Stimulated activated CD8-positive, alpha-beta memory T cell treated with anti-CD3 and anti-CD28 coated beads, Interleukin-7, amount 100 ng/mL, for 48 hours (primary cell): ENCODE data around the gene JMJD8.

Source experiments
- DNase-seq, 2 donors: peaks; one replicate each; pipeline ENCODE4 v3.0.0-alpha.2; 2020; ENCODE audit warnings: low read depth in 1 of 2; ENCODE audit errors: extremely low read depth in 1 of 2

JMJD8 gene

GRCh38 chr16:678209-678857 is 5.8 kb downstream of the JMJD8 start:
- no peak for DNase-seq

- DNase-seq: no peak
These were observed 6.6 kb downstream of the JMJD8 start for GRCh38 chr16:677316-678190.

- DNase-seq: no peak
These were observed 7.2 kb downstream of the JMJD8 start for GRCh38 chr16:676913-677312.

GRCh38 chr16:676565-676902 is 7.6 kb downstream of the JMJD8 start:
- no peak for DNase-seq

DNA sequence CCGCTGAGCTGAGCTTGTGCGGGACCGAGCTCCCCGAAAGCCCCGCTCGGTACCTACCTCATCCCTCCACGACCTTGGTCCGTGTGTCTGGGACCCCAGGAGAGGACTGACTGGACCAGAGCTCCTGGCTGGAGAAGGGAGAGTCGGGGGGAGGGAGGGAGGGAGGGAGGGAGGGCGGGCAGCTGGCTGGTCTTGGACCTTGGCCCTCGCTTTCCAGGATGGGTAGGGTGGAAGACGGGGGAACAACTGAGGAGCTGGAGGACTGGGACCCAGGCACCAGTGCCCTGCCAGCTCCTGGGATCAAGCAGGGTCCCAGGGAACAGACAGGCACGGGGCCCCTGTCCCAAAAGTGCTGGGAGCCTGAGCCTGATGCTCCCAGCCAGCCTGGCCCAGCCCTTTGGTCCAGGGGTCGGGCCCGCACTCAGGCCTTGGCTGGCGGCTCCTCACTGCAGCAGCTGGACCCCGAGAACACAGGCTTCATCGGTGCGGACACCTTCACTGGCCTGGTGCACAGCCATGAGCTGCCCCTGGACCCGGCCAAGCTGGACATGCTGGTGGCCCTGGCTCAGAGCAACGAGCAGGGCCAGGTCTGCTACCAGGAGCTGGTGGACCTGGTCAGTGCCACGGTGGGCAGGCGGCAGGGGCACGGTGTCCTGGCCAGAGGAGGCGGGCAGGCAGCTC is 8.1 kb downstream of the JMJD8 start:
- no peak for DNase-seq

GRCh38 chr16:674968-675883 is 8.9 kb downstream of the JMJD8 start, which contains the start of gene RHBDL1:
TSS of gene RHBDL1 (plus strand) at chr16:675671. CDS start at chr16:675791, 120 bp downstream.
- no peak for DNase-seq

DNA sequence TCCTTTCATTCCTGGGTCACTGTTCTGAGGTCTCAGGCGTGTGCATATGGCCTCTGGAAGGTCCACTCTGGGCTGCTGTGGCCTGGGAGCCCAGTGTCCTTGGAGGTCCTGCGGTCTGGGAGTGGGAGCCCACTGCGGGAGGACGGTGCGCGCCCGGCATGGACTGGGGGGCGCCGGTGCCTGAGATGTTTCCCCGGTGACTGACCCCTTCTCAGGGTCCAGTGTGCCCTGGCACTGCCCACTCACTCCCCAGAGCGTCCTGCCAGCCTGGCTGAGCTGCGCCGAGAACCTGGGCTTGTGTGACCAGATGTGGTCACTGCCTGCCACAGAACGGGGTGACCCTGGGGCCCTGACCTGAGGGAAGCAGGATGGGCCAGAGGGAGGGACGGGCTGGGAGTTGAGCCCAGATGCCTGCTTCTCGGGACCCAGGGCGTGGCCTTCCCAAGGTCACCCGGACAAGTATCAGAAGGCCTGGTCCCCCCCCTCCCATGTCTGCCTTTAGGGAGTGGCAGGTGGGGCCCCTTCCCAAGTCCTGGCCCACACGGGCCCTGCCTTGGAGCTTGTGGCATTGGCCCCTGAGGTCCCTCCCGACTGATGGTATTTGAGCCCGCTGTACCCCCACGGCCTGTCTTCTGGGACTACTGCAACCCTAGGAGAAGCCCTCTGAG is 9.8 kb downstream of the JMJD8 start:
- DNase-seq: no peak

- no peak for DNase-seq
These were observed 10.6 kb downstream of the JMJD8 start for GRCh38 chr16:673399-673991.

- no peak for DNase-seq
These were observed 11.3 kb downstream of the JMJD8 start for GRCh38 chr16:672851-673250.

DNA sequence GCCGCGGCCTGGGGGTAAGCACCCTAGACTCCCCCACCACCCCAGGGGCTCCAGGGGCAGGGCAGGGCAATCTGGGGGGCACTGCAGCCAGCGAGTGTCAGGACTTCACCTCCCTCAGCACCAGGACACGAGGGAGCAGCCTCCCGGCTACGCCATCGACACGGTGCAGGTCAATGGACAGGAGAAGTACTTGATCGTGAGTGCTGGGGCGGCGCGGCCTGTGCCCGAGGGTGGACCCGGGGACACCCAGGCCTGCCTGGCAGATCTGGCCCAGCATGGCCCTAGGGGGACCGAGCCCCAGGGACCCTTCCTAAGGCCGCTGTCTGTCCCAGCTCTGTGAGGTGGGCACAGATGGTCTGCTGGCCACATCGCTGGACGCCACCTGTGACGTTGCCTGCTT is 11.8 kb downstream of the JMJD8 start:
- DNase-seq: no peak

GRCh38 chr16:671353-672131 is 12.6 kb downstream of the JMJD8 start:
- no peak for DNase-seq

- DNase-seq: no peak
These were observed 13.4 kb downstream of the JMJD8 start for GRCh38 chr16:670485-671352.

DNA sequence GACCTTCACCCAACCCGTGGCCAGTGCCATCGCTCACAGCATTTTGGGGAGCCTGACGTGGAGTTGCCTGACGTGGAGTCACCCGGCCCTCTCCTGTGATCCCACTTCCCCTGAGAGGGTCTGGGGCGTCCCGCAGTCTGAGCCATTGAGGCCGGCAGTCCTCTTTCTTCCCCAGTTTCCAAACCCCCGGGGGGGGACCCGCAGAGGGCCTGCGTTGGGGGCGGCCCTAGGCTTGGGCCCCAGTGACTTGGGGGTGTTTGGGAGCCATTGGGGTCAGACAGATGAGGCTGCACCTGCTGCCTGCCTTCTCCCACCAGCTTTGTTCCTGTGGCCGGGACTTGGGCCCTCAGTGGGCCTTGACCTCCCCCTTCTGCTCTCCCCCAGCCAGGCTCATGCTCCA is 14.5 kb downstream of the JMJD8 start:
- DNase-seq: no peak

- DNase-seq: no peak
These were observed 15.5 kb downstream of the JMJD8 start for GRCh38 chr16:668519-669171.

- peak; percentile 87 to 92 for DNase-seq
These were observed 16.2 kb downstream of the JMJD8 start, which contains the start of gene RHOT2 for GRCh38 chr16:667780-668518. TSS of gene RHOT2 (plus strand) at chr16:668132. CDS start at chr16:668200, 68 bp downstream.

DNA sequence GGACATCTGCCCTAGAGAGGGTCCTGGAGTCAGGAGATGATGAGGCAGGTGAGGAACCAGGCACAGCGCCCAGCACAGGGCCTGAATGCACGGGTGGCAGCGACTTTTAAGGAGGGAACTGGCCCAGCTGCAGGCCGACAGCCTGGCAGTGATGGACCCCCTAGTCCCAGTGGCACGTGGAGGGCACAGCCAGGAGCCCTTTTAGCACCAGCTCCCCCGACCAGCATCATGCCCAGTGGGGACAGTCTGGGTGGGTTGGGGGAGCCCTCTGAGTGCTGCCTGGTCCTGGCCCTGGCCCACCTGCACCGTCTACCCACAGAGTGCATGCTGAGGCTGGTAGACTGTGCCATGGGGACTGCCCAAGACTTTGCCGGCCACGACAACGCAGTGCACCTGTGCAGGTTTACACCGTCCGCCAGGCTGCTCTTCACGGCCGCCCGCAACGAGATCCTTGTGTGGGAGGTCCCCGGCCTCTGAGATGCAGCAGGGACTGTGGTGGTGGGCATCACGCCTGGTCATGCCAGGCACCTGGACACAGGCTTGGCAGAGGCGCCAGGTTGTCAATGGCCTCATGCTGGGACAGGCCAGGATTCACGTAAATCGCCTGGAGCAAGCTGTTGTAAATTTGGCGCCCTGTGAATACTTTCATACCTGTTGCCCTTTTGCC is 16.9 kb downstream of the JMJD8 start:
- no peak for DNase-seq
